Measurements from ENCODE around the gene PGAM2. TPM values are rescaled to one million over a fixed set of nuclear protein-coding genes. Genes with fewer than 3 reads are reported as not detected.

Gene PGAM2
- polyA plus RNA-seq, 2 of the 4 experiments (the other 2 are of a cell fraction): not detected

DNA sequence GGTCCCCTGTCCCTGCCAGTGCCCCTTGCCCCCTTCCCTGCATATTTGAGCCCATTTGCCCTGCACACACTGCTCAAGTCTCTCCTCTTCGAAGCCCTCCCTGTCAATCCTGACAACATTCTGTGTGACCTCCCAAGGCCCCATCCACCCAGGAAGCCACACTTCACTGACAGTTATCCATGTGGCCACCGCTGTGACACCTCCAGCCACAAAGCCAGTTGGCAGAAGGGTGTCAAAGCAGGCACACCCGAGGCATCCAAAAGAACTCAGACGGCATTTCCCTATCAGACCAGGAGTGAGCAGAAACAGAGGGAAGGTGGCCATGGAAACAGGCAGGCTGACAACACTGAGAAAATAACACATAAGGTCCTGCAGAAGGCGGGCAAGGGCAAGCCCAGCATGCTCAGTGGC lies 12.3 kb upstream of the PGAM2 start:
- H3K9me3 ChIP-seq: no peaks in the 10 kb centered on the region
- peaks cover 7% of the 10 kb centered on the region; the same call in 2 of the 3 replicates for H3K4me1 ChIP-seq
- no peak for ATAC-seq
- 93% methylated on average over 4 of the region's 5 CpGs for WGBS (ENCODE audit: missing lambda C conversion rate)
- no peak for FAIRE-seq
- TF ChIP-seq CEBPB (IDR thresholded peaks at IDR 0.05) (no peak), ZNF302 (CRISPR knock-in tag; IDR thresholded peaks at IDR 0.05) (no peak), RCOR1 (IDR thresholded peaks at IDR 0.05; ENCODE audit: low read depth, low read length) (no peak), MAFK (IDR thresholded peaks at IDR 0.05; ENCODE audit: partially characterized antibody) (no peak), NR3C1 (IDR thresholded peaks at IDR 0.05) (no peak), EP300 (IDR thresholded peaks at IDR 0.05) (no peak)
- POLR2A ChIA-PET: no interaction called here
- H3K4me2 ChIP-seq: no peak overlapping the region
- no peak overlapping the region for H3K4me3 ChIP-seq
- CTCF ChIA-PET: interaction anchor here (0.7 kb wide), 1 partner anchor 9 kb away, joined by 3 read pairs; no protein-coding TSS in a partner anchor
- H3K27ac ChIP-seq: no peak overlapping the region
- no peak for DNase-seq (ENCODE audit: low read depth in 1 of 2, low spot score in 1 of 2)

DNA sequence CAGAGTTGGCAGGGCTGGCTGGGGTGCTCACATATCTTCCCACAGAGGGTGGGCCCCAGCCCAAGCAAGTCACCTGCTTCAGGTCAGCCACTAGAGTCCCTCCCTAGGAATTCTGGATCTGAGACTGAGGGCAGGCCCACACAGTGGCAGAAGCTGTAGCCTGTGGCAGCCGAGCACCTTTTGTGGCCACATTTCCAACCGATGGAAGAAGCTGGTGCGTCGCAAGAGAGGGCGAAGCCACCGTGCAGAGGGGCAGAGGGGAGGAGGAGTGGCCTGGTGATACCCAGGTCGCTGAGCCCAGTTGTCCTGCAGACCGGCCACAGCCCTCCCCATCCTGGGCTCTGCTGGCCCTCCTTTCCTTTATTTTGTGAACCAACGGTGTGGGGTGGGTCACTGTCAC lies 11.7 kb upstream of the PGAM2 start:
- H3K4me3 ChIP-seq: no peak overlapping the region
- no peak for ATAC-seq
- POLR2A ChIA-PET: no interaction called here

DNA sequence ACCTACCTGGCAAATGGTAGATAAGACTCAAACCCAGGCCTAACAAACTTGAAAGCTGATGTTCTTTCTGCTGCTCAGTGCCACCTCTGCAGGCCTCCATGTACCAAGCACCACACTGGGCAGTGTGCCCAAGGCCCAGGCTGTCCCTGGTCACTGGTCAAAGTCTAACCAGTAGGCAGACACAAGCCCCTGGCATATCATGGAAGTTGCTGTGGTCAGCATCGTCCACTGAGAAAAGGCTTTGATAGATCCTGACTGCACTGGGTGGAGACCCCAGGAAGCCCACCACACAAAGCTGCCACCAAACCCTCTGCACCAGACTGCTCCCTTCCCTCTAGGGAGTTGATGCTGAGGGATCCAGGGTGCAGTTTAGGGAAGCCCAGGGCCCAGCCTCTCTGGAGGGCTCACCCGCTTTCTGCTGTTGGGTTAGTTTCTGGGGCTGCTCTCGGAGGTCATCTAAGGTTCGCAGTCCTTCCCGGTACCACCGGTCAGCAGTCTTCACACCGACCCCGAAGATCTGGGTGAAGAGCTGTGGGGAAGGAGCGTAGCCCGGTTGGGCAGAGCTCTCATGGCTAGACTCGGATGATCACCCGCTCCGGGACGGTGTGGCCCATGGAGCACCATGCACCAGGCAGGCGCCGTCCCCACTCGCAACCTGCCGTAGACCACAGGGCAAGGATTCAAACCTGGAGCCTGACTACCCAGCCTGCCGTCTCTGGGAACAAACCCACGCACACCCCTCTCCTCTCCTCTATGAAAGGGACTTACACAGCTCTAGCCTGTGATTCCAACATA lies 10.9 kb upstream of the PGAM2 start:
- ChIA-PET POLR2A (no interaction called here), CTCF (interaction anchor here (0.7 to 1.8 kb wide), 5 partner anchors 9 to 164 kb away, joined by 4 to 8 read pairs (median 4); no protein-coding TSS in a partner anchor)
- FAIRE-seq (no peak), ATAC-seq (no peak), DNase-seq (ENCODE audit: low read depth in 1 of 2, low spot score in 1 of 2) (no peak)
- WGBS (ENCODE audit: missing lambda C conversion rate): 93% methylated on average over 19 of the region's 20 CpGs
- TF ChIP-seq HOXB13 (CRISPR knock-in tag; IDR thresholded peaks at IDR 0.05; ENCODE audit: low read depth) (no peak), EHMT2 (IDR thresholded peaks at IDR 0.05; ENCODE audit: low read depth) (no peak), EP300 (IDR thresholded peaks at IDR 0.05) (no peak), CEBPB (IDR thresholded peaks at IDR 0.05) (no peak), SREBF2 (IDR thresholded peaks at IDR 0.05) (no peak), MAZ (IDR thresholded peaks at IDR 0.05; ENCODE audit: borderline replicate concordance, low read depth, low read length) (no peak), POLR2A (IDR thresholded peaks at IDR 0.05; ENCODE audit: low read length) (no peak), HOXB5 (CRISPR knock-in tag; IDR thresholded peaks at IDR 0.05) (no peak), EHF (CRISPR knock-in tag; IDR thresholded peaks at IDR 0.05) (no peak), HOXA7 (CRISPR knock-in tag; IDR thresholded peaks at IDR 0.05) (no peak)
- TF ChIP-seq, protein P1, sequence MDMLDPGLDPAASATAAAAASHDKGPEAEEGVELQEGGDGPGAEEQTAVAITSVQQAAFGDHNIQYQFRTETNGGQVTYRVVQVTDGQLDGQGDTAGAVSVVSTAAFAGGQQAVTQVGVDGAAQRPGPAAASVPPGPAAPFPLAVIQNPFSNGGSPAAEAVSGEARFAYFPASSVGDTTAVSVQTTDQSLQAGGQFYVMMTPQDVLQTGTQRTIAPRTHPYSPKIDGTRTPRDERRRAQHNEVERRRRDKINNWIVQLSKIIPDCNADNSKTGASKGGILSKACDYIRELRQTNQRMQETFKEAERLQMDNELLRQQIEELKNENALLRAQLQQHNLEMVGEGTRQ (IDR thresholded peaks at IDR 0.05): no peak
- TF ChIP-seq, protein P2, sequence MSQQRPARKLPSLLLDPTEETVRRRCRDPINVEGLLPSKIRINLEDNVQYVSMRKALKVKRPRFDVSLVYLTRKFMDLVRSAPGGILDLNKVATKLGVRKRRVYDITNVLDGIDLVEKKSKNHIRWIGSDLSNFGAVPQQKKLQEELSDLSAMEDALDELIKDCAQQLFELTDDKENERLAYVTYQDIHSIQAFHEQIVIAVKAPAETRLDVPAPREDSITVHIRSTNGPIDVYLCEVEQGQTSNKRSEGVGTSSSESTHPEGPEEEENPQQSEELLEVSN (IDR thresholded peaks at IDR 0.05; ENCODE audit: borderline replicate concordance, low read depth): no peak
- peaks cover 18% of the 10 kb centered on the region for H3K4me1 ChIP-seq
- H3K4me3 ChIP-seq: no peak overlapping the region
- no peak overlapping the region for H3K27ac ChIP-seq
- H3K4me2 ChIP-seq: no peak overlapping the region
- no peaks in the 10 kb centered on the region for H3K9me3 ChIP-seq

More for the DNA sequence above, 11.7 kb upstream of the PGAM2 start:
- H3K9me3 ChIP-seq: no peaks in the 10 kb centered on the region
- FAIRE-seq (no peak), DNase-seq (ENCODE audit: low read depth in 1 of 2, low spot score in 1 of 2) (no peak)
- peaks cover 14% of the 10 kb centered on the region for H3K4me1 ChIP-seq
- no peak overlapping the region for H3K27ac ChIP-seq
- CTCF ChIA-PET: interaction anchor here (1.0 to 1.6 kb wide), 3 partner anchors 9 to 120 kb away, joined by 4 to 5 read pairs (median 4); no protein-coding TSS in a partner anchor
- 93% methylated on average over 9 of the region's 9 CpGs for WGBS (ENCODE audit: missing lambda C conversion rate)
- TF ChIP-seq CHD4 (IDR thresholded peaks at IDR 0.05; ENCODE audit: borderline replicate concordance) (no peak), SREBF2 (IDR thresholded peaks at IDR 0.05) (no peak), FOSL2 (IDR thresholded peaks at IDR 0.05) (no peak), FOSL2 (CRISPR knock-in tag; IDR thresholded peaks at IDR 0.05) (no peak), ZC3H11A (IDR thresholded peaks at IDR 0.05) (no peak), EP300 (IDR thresholded peaks at IDR 0.05) (no peak), ZFP36 (IDR thresholded peaks at IDR 0.05; ENCODE audit: borderline replicate concordance, partially characterized antibody) (no peak), HDAC2 (IDR thresholded peaks at IDR 0.05) (no peak), HOXB13 (CRISPR knock-in tag; IDR thresholded peaks at IDR 0.05; ENCODE audit: low read depth) (no peak), RAD21 (conservative IDR thresholded peaks at IDR 0.05 in 1 of 2, IDR thresholded peaks at IDR 0.05 in 1 of 2) (no peak), CHD2 (IDR thresholded peaks at IDR 0.05; ENCODE audit: low read length, partially characterized antibody) (no peak)
- TF ChIP-seq, protein P3, sequence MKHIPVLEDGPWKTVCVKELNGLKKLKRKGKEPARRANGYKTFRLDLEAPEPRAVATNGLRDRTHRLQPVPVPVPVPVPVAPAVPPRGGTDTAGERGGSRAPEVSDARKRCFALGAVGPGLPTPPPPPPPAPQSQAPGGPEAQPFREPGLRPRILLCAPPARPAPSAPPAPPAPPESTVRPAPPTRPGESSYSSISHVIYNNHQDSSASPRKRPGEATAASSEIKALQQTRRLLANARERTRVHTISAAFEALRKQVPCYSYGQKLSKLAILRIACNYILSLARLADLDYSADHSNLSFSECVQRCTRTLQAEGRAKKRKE (CRISPR knock-in tag; IDR thresholded peaks at IDR 0.05; ENCODE audit: low read depth): no peak
- no peak overlapping the region for H3K4me2 ChIP-seq
